ENCODE results near the gene KCNMA1.

DNA sequence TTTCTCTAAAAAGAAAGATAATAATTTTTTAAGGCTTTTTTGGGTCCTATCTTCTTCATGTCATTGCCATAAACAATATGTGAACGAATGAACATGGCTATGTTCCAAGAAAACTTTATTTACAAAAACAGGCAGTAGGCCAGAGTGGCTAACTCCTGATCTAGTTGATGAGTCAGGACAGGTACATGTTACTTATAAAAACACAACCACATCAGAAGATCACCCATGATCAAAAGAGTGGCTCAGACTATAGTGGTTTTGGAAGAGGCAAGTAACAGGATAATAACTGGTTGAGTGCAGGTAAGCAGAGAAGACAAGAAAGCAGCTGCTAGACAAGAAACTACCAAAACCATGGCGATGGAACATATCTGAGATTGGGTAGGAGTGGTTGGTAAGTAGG lies 468.7 kb downstream of the KCNMA1 start:
- TF ChIP-seq CTCF (IDR thresholded peaks at IDR 0.05; ENCODE audit: insufficient read depth, low read length, poor library complexity, severe bottlenecking) (no peak), EZH2phosphoT487 (conservative IDR thresholded peaks at IDR 0.05; ENCODE audit: low read length) (no peak)

All from SU-DHL-6 (cell line).